Measurements from ENCODE around the gene PIK3R4.

The PIK3R4 gene

GRCh38 chr3:130687327-130687726 lies 59.3 kb downstream of the PIK3R4 start:
- no peak for DNase-seq

- DNase-seq = no peak
Observed at GRCh38 chr3:130686833-130687232, 59.8 kb downstream of the PIK3R4 start.

GRCh38 chr3:130682131-130682530 lies 64.5 kb downstream of the PIK3R4 start:
- no peak for DNase-seq

GRCh38 chr3:130679218-130679617 lies 67.4 kb downstream of the PIK3R4 start:
- DNase-seq = no peak

GRCh38 chr3:130677343-130677742 lies 69.3 kb downstream of the PIK3R4 start:
- no peak for DNase-seq

- DNase-seq = no peak
Observed at GRCh38 chr3:130671545-130672312, 74.9 kb downstream of the PIK3R4 start.

GRCh38 chr3:130669740-130670139 lies 76.9 kb downstream of the PIK3R4 start:
- DNase-seq = no peak

GRCh38 chr3:130663092-130663491 lies 83.5 kb downstream of the PIK3R4 start:
- DNase-seq = no peak

- DNase-seq = no peak
Observed at GRCh38 chr3:130662501-130662996, 84.1 kb downstream of the PIK3R4 start.

- DNase-seq = no peak
Observed at GRCh38 chr3:130661140-130661891, 85.3 kb downstream of the PIK3R4 start.

- DNase-seq = no peak
Observed at GRCh38 chr3:130659911-130660310, 86.7 kb downstream of the PIK3R4 start.

- DNase-seq = no peak
Observed at GRCh38 chr3:130658678-130659077, 88.0 kb downstream of the PIK3R4 start.

GRCh38 chr3:130656627-130657026 lies 90.0 kb downstream of the PIK3R4 start:
- no peak for DNase-seq

GRCh38 chr3:130654921-130655320 lies 91.7 kb downstream of the PIK3R4 start:
- DNase-seq = no peak

- DNase-seq = no peak
Observed at GRCh38 chr3:130654091-130654490, 92.5 kb downstream of the PIK3R4 start.

GRCh38 chr3:130649061-130649654 lies 97.5 kb downstream of the PIK3R4 start:
- DNase-seq = no peak

GRCh38 chr3:130648293-130648692 lies 98.3 kb downstream of the PIK3R4 start:
- DNase-seq = no peak

- DNase-seq = no peak
Observed at GRCh38 chr3:130645261-130645660, 101.4 kb downstream of the PIK3R4 start.

- no peak for DNase-seq
Observed at GRCh38 chr3:130644628-130645253, 101.9 kb downstream of the PIK3R4 start.

GRCh38 chr3:130640027-130640426 lies 106.6 kb downstream of the PIK3R4 start:
- DNase-seq = no peak

GRCh38 chr3:130636480-130637234 lies 110.0 kb downstream of the PIK3R4 start:
- DNase-seq = no peak

GRCh38 chr3:130635978-130636377 lies 110.7 kb downstream of the PIK3R4 start:
- DNase-seq = no peak

All from activated CD4-positive, alpha-beta T cell treated with anti-CD3 and anti-CD28 coated beads for 4 hours (primary cell).